NCI-H128 (cell line): ENCODE measurements around the gene FMN2.

Experiments used
- DNase-seq: peaks from one replicate; lab custom pipeline; 2025; ENCODE audit not compliant: unreplicated experiment; lab: John Stamatoyannopoulos, UW

Gene FMN2

GRCh38 chr1:240474133-240474614 is 382.5 kb downstream of the FMN2 start:
- DNase-seq, result no peak

- no peak for DNase-seq
Measured at GRCh38 chr1:240475832-240476231, 384.1 kb downstream of the FMN2 start.

- no peak for DNase-seq
Measured at GRCh38 chr1:240478536-240478935, 386.9 kb downstream of the FMN2 start.

- DNase-seq, result no peak
Measured at GRCh38 chr1:240484804-240485443, 393.2 kb downstream of the FMN2 start.

GRCh38 chr1:240486611-240487010 is 394.9 kb downstream of the FMN2 start:
- DNase-seq, result no peak

- DNase-seq, result no peak
Measured at GRCh38 chr1:240487493-240487892, 395.8 kb downstream of the FMN2 start.

GRCh38 chr1:240491156-240491555 is 399.5 kb downstream of the FMN2 start:
- no peak for DNase-seq

GRCh38 chr1:240491796-240492195 is 400.1 kb downstream of the FMN2 start:
- DNase-seq, result no peak

GRCh38 chr1:240492832-240493440 is 401.3 kb downstream of the FMN2 start:
- DNase-seq, result no peak

- no peak for DNase-seq
Measured at GRCh38 chr1:240495601-240496000, 403.9 kb downstream of the FMN2 start.

- no peak for DNase-seq
Measured at GRCh38 chr1:240496356-240496755, 404.7 kb downstream of the FMN2 start.

GRCh38 chr1:240496941-240497340 is 405.3 kb downstream of the FMN2 start:
- no peak for DNase-seq

- DNase-seq, result no peak
Measured at GRCh38 chr1:240497908-240498307, 406.2 kb downstream of the FMN2 start.

- DNase-seq, result no peak
Measured at GRCh38 chr1:240498335-240498734, 406.7 kb downstream of the FMN2 start.

GRCh38 chr1:240499012-240499411 is 407.3 kb downstream of the FMN2 start:
- DNase-seq, result no peak

GRCh38 chr1:240500647-240501046 is 409.0 kb downstream of the FMN2 start:
- DNase-seq, result no peak

GRCh38 chr1:240501115-240501514 is 409.4 kb downstream of the FMN2 start:
- DNase-seq, result no peak

- DNase-seq, result no peak
Measured at GRCh38 chr1:240503036-240503435, 411.4 kb downstream of the FMN2 start.

- no peak for DNase-seq
Measured at GRCh38 chr1:240503558-240503957, 411.9 kb downstream of the FMN2 start.

- DNase-seq, result no peak
Measured at GRCh38 chr1:240506176-240506575, 414.5 kb downstream of the FMN2 start.

- DNase-seq, result no peak
Measured at GRCh38 chr1:240508201-240508600, 416.5 kb downstream of the FMN2 start.

- DNase-seq, result no peak
Measured at GRCh38 chr1:240508950-240509349, 417.3 kb downstream of the FMN2 start.

GRCh38 chr1:240511789-240512188 is 420.1 kb downstream of the FMN2 start:
- no peak for DNase-seq
